ENCODE measurements around the gene CHSY3. TPM values are rescaled to one million over a fixed set of nuclear protein-coding genes. Genes with fewer than 3 reads are reported as not detected.

CHSY3 gene
- polyA plus RNA-seq (ENCODE audit: insufficient read length in 4 of 4): 1 to 10 TPM; 4.2 to 8.7 (median 5.4) TPM

GRCh38 chr5:129904102-129904666, at the start of gene CHSY3:
CHSY3 (plus strand) TSS chr5:129904465.
- DNase-seq (ENCODE audit: low read depth in 4 of 4, low spot score in 3 of 4): peak; percentile 47 to 66 (median 62)

GRCh38 chr5:129856325-129856724, 47.9 kb upstream of the CHSY3 start:
- no peak for DNase-seq (ENCODE audit: low read depth in 4 of 4, low spot score in 3 of 4)

GRCh38 chr5:129857116-129857515, 47.1 kb upstream of the CHSY3 start:
- no peak for DNase-seq (ENCODE audit: low read depth in 4 of 4, low spot score in 3 of 4)

GRCh38 chr5:129858131-129858675, 46.1 kb upstream of the CHSY3 start:
- no peak for DNase-seq (ENCODE audit: low read depth in 4 of 4, low spot score in 3 of 4)

- no peak for DNase-seq (ENCODE audit: low read depth in 4 of 4, low spot score in 3 of 4)
Observed at GRCh38 chr5:129884322-129884721, 19.9 kb upstream of the CHSY3 start.

GRCh38 chr5:129899454-129899853, 4.8 kb upstream of the CHSY3 start:
- no peak for DNase-seq (ENCODE audit: low read depth in 4 of 4, low spot score in 3 of 4)

GRCh38 chr5:129902816-129903215, 1.4 kb upstream of the CHSY3 start:
- DNase-seq (ENCODE audit: low read depth in 4 of 4, low spot score in 3 of 4): no peak

GRCh38 chr5:129903466-129904101, 681 bp upstream of the CHSY3 start:
- DNase-seq (ENCODE audit: low read depth in 4 of 4, low spot score in 3 of 4): peak in 1 of 4 donors; percentile 4

GRCh38 chr5:129904667-129905472, 605 bp downstream of the CHSY3 start:
- peak in 1 of 4 donors; percentile 6 for DNase-seq (ENCODE audit: low read depth in 4 of 4, low spot score in 3 of 4)

GRCh38 chr5:129905473-129906176, 1.4 kb downstream of the CHSY3 start:
- no peak for DNase-seq (ENCODE audit: low read depth in 4 of 4, low spot score in 3 of 4)

- DNase-seq (ENCODE audit: low read depth in 4 of 4, low spot score in 3 of 4): no peak
Observed at GRCh38 chr5:129906177-129906887, 2.1 kb downstream of the CHSY3 start.

- no peak for DNase-seq (ENCODE audit: low read depth in 4 of 4, low spot score in 3 of 4)
Observed at GRCh38 chr5:129909225-129909624, 5.0 kb downstream of the CHSY3 start.

- no peak for DNase-seq (ENCODE audit: low read depth in 4 of 4, low spot score in 3 of 4)
Observed at GRCh38 chr5:129912601-129913255, 8.5 kb downstream of the CHSY3 start.

- DNase-seq (ENCODE audit: low read depth in 4 of 4, low spot score in 3 of 4): no peak
Observed at GRCh38 chr5:129915415-129915814, 11.2 kb downstream of the CHSY3 start.

- no peak for DNase-seq (ENCODE audit: low read depth in 4 of 4, low spot score in 3 of 4)
Observed at GRCh38 chr5:129917224-129917623, 13.0 kb downstream of the CHSY3 start.

GRCh38 chr5:129921204-129921603, 16.9 kb downstream of the CHSY3 start:
- no peak for DNase-seq (ENCODE audit: low read depth in 4 of 4, low spot score in 3 of 4)

- DNase-seq (ENCODE audit: low read depth in 4 of 4, low spot score in 3 of 4): no peak
Observed at GRCh38 chr5:129930221-129930620, 26.0 kb downstream of the CHSY3 start.

- no peak for DNase-seq (ENCODE audit: low read depth in 4 of 4, low spot score in 3 of 4)
Observed at GRCh38 chr5:129935626-129936025, 31.4 kb downstream of the CHSY3 start.

GRCh38 chr5:129938077-129938476, 33.8 kb downstream of the CHSY3 start:
- no peak for DNase-seq (ENCODE audit: low read depth in 4 of 4, low spot score in 3 of 4)

GRCh38 chr5:129943936-129944335, 39.7 kb downstream of the CHSY3 start:
- DNase-seq (ENCODE audit: low read depth in 4 of 4, low spot score in 3 of 4): peak in 2 of 4 donors; percentile 10 to 46

All from left renal pelvis (tissue), 4 donors.